Measurements from ENCODE around the gene PPP6R2. TPM values are rescaled to one million over a fixed set of nuclear protein-coding genes. Genes with fewer than 3 reads are reported as not detected.

PPP6R2 gene
- polyA plus RNA-seq, 2 of the 4 experiments (the other 2 are of a cell fraction), result 9.6 to 14.7 TPM

- DNase-seq (ENCODE audit: low read depth in 1 of 2, low spot score in 1 of 2) (no peak), FAIRE-seq (no peak), ATAC-seq (no peak)
- Histone ChIP-seq H3K27ac (no peak overlapping the region), H3K9me3 (no peaks in the 10 kb centered on the region), H3K4me2 (no peak overlapping the region), H3K4me1 (peaks cover 24% of the 10 kb centered on the region; the same call in 2 of the 3 replicates), H3K4me3 (no peak overlapping the region)
- ChIA-PET POLR2A (no interaction called here), CTCF (interaction anchor here (1.2 kb wide), 2 partner anchors 15 to 80 kb away, joined by 3 to 6 read pairs; no protein-coding TSS in a partner anchor)
- TF ChIP-seq SREBF2 (IDR thresholded peaks at IDR 0.05), result no peak
- TF ChIP-seq CBX8 (IDR thresholded peaks at IDR 0.05), result no peak
- no peak for TF ChIP-seq ATOH8 (CRISPR knock-in tag; IDR thresholded peaks at IDR 0.05; ENCODE audit: low read depth)
- no peak for TF ChIP-seq BCL3 (IDR thresholded peaks at IDR 0.05)
- no peak for TF ChIP-seq CTCF (IDR thresholded peaks at IDR 0.05)
- TF ChIP-seq BHLHE40 (IDR thresholded peaks at IDR 0.05; ENCODE audit: low read depth, low read length), result no peak
- no peak for TF ChIP-seq CEBPB (IDR thresholded peaks at IDR 0.05)
- no peak for TF ChIP-seq RCOR1 (IDR thresholded peaks at IDR 0.05; ENCODE audit: low read depth, low read length)
- TF ChIP-seq JUN (IDR thresholded peaks at IDR 0.05), result no peak
- TF ChIP-seq MAFK (IDR thresholded peaks at IDR 0.05; ENCODE audit: partially characterized antibody), result no peak
- no peak for TF ChIP-seq FOSL2 (IDR thresholded peaks at IDR 0.05)
- TF ChIP-seq FOSL2 (CRISPR knock-in tag; IDR thresholded peaks at IDR 0.05), result no peak
- WGBS (ENCODE audit: missing lambda C conversion rate), result 98% methylated on average over 5 of the region's 8 CpGs
Observed at GRCh38 chr22:50483556-50483955, 140.4 kb downstream of the PPP6R2 start.

GRCh38 chr22:50483977-50484853 is 141.1 kb downstream of the PPP6R2 start:
- FAIRE-seq, result no peak
- Histone ChIP-seq H3K4me3 (no peak overlapping the region), H3K4me1 (peaks cover 24% of the 10 kb centered on the region; the same call in 2 of the 3 replicates), H3K27ac (peak overlapping the region in 1 of 2 experiments; percentile 22; a peak in 1 of 6 replicates), H3K9me3 (no peaks in the 10 kb centered on the region), H3K4me2 (peak overlapping the region; percentile 12; the same call in 1 of the 3 replicates)
- no peak for ATAC-seq
- ChIA-PET POLR2A (no interaction called here), CTCF (interaction anchor here (0.9 to 1.2 kb wide), 3 partner anchors 14 to 79 kb away, joined by 3 to 6 read pairs (median 3); no protein-coding TSS in a partner anchor)
- DNase-seq (ENCODE audit: low read depth in 1 of 2, low spot score in 1 of 2), result no peak
- WGBS (ENCODE audit: missing lambda C conversion rate), result 84% methylated on average over 17 of the region's 31 CpGs
- TF ChIP-seq HOXB5 (CRISPR knock-in tag; IDR thresholded peaks at IDR 0.05) (no peak), EHF (CRISPR knock-in tag; IDR thresholded peaks at IDR 0.05) (no peak), KDM1A (IDR thresholded peaks at IDR 0.05; ENCODE audit: low read depth) (no peak), JUNB (IDR thresholded peaks at IDR 0.05) (no peak), SMC3 (IDR thresholded peaks at IDR 0.05) (no peak), HOXA7 (CRISPR knock-in tag; IDR thresholded peaks at IDR 0.05) (no peak), CHD2 (IDR thresholded peaks at IDR 0.05; ENCODE audit: low read length, partially characterized antibody) (no peak)

All from A549 (cell line).